ENCODE data around the gene PTK6. TPM values are rescaled to one million over a fixed set of nuclear protein-coding genes. Genes with fewer than 3 reads are reported as not detected.

The PTK6 gene
- total RNA-seq, 1 donor from 2014 or later = 0.11 TPM

DNA sequence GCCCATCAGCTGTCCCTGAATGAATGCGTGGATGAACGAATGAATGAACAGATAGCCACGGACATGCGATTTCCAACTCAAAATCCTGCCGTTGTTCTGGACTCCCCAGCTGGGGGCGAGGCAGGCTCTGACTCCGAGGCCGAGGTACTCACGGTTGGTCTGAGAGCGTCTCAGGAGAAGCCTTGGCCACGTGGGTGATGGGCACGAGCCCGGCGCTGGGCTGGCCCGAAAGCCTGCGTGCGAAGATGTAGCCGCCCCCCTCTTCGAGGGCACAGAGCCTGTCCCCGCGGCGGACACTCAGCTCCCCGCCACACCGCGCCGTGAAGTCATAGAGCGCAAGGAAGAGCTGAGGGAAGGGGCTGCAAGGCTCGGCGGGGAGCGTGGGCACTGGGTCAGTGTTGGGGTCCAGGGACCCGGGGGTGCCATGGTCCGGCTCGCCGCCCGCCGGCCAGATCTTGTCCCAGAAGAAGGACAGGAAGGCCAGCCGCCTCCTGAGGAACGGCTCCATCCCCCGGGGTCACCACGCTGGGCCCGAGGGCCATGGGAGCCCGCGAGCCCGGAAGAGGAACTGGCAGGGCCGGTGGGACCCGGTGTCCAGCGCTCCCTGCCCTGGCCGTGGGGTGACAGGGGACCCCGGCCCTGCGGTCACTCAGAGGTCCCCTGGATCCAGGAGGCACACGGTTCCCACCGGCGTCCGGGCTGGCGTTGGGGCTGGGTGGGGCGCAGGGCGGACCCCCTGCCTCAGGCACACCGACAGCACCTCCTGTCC lies 10.0 kb upstream of the PTK6 start:
- intact Hi-C loops (cut with DNase I) = no loop called here
- no peak for ATAC-seq
- DNase-seq (ENCODE audit: missing footprints) = peak; percentile 53

DNA sequence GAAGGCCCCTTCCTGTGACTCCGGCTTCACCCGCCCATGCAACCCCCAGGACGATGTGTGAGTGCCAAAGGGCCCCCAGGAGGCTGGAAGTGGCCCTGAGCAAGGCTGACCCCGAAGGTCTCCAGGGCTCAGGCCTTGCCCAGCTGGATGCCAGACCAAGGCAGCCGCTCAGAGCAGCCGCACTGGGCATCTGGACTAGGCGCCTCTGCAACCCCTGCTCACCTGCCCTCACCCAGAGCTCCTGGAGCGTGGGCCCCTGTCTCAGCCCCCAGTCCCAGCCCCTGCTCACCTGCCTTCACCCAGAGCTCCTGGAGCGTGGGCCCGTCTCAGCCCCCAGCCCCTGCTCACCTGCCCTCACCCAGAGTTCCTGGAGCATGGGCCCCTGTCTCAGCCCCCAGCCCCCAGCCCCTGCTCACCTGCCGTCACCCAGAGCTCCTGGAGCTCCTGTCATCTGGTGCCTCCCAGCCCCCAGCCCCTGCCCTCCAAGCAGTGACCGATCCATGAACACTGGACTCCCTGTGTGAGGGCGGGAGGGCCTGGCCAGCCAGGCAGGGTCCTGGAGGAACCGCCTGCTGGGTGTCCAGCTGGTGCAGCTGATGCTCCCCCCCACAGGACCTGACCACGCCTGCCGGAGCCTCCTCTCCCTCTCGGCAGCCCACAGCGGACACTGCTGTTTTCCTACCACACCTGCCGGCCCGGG lies 9.2 kb upstream of the PTK6 start:
- no peak for DNase-seq (ENCODE audit: missing footprints)
- intact Hi-C loops (cut with DNase I) = no loop called here
- no peak for ATAC-seq

DNA sequence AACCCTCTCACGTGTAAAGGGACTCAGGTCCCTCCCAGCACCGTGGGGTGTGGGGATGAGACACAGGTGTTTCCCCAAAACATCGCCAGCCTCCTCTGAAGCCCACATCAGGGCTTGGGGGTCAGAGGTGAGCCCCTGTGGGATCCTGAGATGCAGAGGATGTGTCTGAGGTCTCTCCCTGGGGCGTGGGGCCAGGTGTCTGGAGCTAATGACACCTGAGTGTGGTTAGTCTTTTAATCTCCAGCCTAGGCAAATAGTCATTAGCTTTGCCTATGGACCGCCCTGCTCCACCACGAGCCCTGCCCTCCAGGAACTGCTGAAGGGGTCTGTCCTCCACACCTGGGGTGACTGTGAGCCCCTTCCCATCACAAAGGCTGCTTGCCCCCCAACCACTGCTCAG lies 8.6 kb upstream of the PTK6 start:
- no peak for ATAC-seq
- intact Hi-C loops (cut with DNase I) = no loop called here

DNA sequence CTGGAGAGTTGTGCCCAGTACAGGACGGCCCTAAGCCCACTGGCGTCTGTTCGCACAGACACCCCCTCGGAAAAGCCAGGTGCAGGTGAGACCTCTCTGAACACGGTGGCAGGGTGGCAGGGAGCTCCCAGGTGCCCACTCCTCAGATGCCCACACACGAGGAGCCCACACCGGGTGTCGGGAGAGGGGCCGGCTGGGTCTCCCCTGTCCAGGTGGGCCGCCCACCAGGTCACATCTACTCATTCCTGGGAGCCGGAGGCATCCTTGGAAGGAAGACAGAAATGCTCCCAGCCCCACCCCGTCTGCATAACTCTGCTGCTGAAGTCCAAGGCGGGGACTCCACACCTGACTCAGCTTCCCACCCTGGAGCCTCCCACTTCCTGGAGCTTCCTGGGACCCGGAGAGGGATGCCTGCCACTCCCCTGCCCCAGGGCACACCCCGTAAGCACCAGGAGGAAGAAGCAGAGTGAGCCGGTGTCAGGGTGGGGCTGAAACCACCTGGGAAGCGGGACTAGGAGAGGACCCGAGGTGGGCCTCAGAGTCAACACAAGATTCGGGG lies 7.9 kb upstream of the PTK6 start:
- intact Hi-C loops (cut with DNase I) = no loop called here
- DNase-seq (ENCODE audit: missing footprints) = no peak
- ATAC-seq = no peak

More for the DNA sequence above, 8.6 kb upstream of the PTK6 start:
- no peak for DNase-seq (ENCODE audit: missing footprints)

DNA sequence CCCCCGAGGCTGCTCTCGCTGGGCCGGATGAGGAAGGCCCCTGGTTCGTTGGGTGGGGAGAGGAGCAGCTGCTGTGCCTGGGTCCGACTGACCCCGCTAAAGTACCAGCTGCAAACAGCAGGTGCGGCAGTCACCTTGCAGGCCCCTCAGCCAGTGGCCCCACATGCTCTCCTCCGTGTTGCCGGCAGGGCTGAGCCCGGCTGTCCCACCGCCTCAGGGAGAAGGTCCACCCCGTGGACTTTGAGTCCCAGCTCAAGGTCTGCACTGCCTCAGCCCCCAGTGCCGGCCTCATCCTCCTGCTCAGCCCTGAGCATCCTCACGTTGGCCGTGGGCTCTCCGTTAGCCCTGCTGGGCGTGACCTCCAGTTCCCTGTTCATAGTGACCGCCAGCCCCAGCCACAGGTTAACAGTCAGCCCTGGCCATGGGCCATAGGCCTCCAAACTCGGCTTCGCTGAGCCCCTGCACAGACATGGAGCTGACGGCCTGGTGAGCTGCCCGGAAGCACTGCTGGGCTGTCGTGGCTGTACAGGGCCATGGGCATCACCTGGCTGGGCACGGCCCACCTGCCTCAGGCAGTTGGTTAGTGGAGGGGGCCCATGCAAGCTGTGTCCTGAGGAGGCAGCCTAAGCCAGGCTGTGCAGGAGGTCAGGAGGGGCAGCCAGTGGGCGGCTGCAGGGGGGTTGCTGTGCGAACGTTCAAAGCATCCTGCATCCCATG lies 7.2 kb upstream of the PTK6 start:
- no peak for ATAC-seq
- intact Hi-C loops (cut with DNase I) = no loop called here
- no peak for DNase-seq (ENCODE audit: missing footprints)

DNA sequence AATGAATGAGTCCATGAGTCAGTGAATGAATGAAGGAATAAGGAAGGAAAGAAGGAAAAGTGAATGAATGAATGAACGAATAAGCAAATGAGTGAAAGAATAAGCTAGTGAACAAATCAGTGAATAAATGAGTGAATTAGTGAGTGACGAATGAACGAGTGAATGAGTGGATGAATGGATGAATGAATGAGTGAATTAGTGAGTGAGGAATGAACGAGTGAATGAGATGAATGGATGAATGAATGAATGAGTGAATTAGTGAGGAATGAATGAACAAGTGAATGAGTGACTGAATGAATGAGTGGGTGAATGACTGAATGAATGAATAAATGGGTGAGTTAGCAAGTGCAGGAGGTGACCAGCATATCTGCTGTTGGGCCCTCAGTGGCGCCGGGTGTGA lies 6.6 kb upstream of the PTK6 start:
- intact Hi-C loops (cut with DNase I) = no loop called here
- DNase-seq (ENCODE audit: missing footprints) (no peak), ATAC-seq (no peak)

DNA sequence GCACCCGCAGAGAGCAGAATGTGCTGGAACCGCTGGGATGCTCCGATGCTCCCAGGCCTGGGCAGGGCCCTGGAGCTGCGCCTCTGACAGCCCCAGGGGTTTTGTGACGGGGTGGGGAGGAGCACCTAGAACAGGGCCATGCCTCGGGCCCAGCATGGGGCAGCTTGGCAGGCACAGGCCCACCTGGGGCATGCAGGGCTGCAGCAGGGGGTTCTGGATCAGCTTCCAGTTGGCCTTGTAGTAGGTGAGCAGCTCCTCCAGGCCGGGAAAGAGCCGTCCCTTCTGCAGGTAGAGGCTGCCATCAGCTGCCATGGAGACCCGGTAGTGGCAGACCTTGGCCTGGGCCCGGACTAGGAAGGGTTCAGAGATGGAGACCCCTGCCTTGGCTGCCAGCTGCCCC lies 6.0 kb upstream of the PTK6 start:
- ATAC-seq = no peak
- intact Hi-C loops (cut with DNase I) = no loop called here
- no peak for DNase-seq (ENCODE audit: missing footprints)

DNA sequence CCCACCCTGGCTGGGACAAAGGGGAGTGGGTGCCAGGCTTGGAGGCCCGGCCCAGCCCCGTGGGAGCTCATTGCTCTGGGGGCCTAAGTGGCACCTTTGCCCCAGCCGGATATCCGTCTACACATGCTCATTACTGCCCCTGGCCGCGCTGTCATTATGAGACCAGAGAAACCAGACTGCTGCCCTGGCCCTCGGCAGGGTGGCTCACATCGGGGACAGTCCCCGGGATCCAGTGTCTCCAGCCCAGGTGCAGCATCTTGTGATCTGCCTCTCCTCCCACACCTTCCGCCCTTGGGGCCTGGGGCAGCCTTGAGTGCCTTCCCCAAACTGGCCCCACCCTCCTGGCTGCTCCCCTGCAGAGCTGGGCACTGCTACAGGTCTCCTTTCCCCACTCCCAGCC lies 5.5 kb upstream of the PTK6 start:
- ATAC-seq (no peak), DNase-seq (ENCODE audit: missing footprints) (no peak)
- intact Hi-C loops (cut with DNase I) = no loop called here

DNA sequence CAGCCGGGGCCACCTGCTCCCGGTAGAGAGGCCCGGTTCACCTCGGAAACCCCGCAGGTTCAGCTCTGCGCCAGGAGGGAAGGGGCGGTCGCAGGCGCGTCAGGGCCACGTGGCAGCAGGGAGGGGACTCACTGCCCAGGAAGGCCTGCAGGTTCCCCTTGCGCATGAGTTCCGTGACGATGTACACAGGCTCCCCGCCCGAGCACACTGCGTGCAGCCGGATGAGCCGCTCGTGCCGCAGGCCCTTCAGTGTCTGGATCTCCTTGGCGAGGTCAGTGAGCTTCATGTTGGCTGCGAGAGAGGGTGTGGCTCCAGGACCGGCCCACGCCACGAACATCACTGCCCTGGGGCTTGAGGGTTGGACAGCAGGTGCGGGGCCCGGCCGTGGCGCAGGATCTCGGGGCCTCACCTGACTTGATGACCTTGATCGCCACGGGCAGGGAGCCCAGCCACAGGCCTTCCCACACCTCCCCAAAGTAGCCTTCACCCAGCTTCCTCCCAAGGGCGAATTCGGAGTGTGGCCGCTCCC lies 4.9 kb upstream of the PTK6 start:
- intact Hi-C loops (cut with DNase I) = no loop called here
- no peak for ATAC-seq
- no peak for DNase-seq (ENCODE audit: missing footprints)

DNA sequence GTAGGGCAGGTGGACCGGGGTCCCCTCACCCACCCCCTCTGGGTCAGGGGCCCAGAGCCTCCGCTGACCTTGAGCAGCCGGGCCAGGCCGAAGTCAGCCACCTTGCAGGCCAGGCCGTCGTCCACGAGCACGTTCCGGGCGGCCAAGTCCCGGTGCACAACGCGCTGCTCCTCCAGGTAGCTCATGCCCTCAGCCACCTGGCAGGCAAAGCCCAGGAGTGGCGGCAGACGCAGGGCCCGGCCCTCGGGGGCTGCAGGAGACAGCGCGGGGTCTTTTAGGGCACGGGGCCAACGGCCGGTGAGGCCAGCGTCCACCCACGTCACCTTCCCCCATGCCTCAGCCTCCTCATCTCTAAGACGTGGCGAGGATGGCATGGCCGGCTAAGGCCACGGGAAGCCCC lies 4.2 kb upstream of the PTK6 start:
- DNase-seq (ENCODE audit: missing footprints) (no peak), ATAC-seq (no peak)
- intact Hi-C loops (cut with DNase I) = no loop called here

DNA sequence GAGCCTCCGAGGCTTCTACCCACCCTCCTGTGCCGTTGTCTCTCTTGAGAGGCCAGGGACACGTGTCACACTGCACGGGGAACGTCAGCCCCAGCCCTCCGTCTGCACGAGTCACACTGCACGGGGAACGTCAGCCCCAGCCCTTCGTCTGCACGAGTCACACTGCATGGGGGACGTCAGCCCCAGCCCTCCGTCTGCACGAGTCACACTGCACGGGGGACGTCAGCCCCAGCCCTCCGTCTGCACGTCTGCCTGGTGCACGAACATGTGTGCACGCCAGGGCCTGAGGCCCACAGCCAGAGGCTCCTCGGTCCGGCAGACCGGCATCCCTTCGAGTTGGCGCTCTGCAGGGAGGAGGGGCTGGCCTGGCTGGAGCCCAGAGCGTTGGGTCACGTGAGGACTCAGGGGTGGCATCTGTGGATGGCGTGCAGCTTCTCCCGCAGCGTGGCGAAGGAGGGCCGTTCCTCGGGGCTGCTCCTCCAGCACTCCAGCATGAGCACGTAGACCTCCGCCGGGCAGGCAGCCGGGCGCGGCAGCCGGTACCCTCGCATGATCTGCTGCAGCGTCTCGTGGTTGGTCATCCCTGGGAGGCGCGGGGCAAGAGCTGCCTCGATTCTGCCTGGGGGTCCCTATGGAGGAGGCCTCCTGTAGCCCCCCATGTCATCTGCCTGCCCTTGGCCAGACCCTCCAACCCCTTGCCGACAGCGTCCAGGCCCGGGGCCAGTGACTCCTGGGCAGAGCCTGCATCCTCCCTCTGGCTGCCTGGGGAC lies 3.4 kb upstream of the PTK6 start:
- DNase-seq (ENCODE audit: missing footprints) (no peak), ATAC-seq (no peak)

DNA sequence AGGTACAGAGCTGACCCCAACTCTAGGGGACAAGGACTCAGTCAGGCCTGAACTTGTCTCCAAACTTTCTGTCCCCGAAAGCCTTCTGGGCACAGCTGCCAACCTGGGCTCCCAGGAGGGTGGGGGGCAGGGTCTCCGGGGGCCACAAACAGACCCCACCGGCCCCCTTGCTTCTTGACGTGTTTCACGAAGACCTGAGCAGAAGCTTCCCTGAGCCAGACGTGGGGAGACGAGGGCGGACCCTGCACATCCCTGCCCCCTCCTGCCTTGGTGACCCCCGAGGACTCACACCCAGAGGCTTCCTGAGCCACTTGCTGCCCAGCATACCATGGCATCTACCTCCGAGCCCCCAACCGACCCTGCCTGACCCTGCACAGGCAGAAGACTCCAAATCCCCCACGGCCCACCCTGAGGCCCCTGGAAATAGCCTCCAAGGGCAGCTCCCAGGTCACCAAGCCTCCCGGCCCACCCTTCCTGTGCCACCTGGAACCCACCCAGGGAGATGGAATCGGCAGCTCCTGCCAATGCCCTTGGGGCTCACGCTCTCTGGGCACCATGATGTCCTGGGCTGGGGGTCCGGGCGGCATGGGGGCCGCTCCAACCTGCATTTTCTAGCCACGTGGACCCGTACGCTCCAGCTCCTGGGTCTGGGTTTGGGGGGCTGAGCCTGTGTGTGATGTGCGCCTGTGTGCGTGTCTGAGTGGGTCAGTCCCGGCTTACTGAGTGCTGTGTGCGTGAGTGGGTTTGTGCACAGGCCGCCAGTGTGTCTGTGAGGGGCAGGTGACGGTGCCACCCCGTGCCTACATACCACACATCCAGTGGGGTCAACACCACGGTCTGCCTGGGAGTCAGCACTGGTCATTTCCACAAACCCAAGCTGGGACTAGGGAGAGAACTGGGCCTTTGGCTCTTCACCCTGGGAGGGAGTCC lies 2.5 kb upstream of the PTK6 start:
- DNase-seq (ENCODE audit: missing footprints) = no peak
- intact Hi-C loops (cut with DNase I) = loop anchor here (2.0 to 5.0 kb wide), 4 partner anchors 37 to 433 kb away; partner anchors contain the start of gene ABHD16B
- ATAC-seq = no peak

More for the DNA sequence above, 3.4 kb upstream of the PTK6 start:
- intact Hi-C loops (cut with DNase I) = no loop called here

DNA sequence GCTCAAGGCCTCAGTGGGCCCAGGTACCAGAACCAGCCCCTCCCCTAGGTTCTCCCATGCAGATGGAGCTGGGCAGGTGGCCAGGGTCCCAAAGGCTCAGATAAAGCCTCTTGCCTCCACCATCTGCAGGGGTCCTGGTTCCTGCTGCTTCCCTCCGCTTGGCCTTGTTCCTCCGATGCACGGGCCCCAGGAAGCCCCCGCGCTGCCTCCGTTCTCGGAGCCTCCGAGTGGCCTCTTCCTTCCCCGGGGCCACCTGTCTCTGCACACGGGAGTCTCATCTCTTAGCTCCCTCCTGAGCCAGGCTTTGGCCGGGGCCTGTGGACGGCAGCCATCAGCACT lies 1.9 kb upstream of the PTK6 start:
- ATAC-seq (no peak), DNase-seq (ENCODE audit: missing footprints) (no peak)
- intact Hi-C loops (cut with DNase I) = loop anchor here (2.0 to 5.0 kb wide), 4 partner anchors 38 to 434 kb away; partner anchors contain the start of gene ABHD16B

DNA sequence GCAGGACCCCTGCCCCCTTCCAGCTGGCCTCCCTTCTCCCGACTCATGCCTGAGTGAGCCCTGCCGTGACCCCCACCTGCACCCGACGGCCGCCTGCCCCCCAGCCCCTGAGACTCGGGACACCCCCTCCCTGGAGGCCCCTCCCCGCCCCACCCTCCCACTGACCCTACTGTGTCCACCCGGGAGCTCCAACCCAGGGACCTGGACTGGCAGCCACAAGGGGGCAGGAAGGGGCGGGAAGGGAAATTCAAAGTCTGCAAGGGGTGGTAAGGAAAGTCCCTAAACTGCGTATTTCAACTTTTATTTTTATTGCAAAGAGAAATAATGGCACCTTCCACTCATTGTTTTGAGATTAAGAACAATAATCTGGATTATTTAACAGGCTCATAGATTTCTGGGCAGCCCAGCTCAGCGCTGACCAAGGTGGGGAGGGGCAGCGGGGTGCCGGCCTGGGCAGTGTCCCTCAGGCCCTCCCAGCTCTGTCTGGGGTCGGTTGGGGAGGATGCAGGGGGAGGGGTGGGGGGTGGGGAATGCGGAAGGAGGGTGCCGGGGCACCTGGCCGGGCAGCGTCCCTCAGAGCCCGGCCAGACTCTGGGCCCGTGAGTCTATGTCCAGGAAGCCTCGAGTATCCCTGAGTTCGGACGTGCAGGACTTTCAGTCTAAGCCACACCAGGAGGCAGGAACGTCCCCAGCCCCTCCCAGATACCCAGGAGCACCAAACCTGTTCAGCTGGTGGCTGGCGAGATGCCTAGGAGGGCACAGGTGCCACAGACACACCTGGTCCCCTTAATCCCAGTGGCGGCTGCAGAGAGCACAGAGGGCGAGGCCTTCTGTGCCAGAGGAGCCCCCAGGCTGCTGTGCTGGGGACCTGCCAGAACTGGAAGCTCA lies 1.3 kb upstream of the PTK6 start:
- peak; percentile 47 for ATAC-seq
- intact Hi-C loops (cut with DNase I) = loop anchor here (2.0 to 5.0 kb wide), 4 partner anchors 38 to 434 kb away; partner anchors contain the start of gene ABHD16B
- peak; percentile 56 for DNase-seq (ENCODE audit: missing footprints)

DNA sequence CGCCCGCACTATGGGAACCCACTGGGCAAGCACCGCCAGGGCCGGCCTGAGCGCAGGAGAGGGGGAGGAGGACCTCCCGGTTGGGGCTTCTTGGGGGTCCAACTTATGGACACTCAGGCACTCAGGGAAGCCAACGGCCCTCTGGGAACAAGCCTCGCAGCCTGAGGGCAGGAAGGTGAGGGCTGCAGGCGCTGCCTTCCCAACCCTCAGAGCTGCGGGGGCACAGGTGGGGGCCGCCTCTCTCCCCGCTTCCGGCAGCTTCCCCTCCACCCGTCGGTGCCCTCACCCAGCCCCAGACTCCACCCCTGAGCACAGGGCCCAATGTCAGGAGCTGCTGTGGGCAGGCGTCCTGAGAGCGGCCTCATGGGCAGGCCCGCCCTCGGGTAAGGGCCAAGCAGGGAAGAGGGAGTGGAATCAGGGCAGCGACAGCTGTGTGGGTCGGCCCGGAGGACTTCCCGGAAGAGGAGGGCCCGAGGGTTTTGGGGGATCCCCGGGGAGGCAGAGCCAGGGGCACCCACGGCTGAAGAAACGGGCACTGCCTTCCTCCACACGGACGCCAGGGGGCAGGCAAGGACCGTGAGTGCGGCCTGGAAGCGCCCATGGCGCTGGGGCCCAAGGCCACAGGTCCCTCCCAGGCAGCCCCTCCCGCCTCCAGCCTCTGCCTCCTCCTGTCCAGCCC lies 488 bp upstream of the PTK6 start:
- peak; percentile 92 for DNase-seq (ENCODE audit: missing footprints)
- intact Hi-C loops (cut with DNase I) = loop anchor here (2.0 to 5.0 kb wide), 4 partner anchors 39 to 435 kb away; partner anchors contain the start of gene ABHD16B
- peak; percentile 91 for ATAC-seq

Data from Right ventricle myocardium inferior (tissue), 1 donor.